Gastrocnemius medialis (tissue), 4 donors: ENCODE measurements around the gene SLC17A9. TPM values are rescaled to one million over a fixed set of nuclear protein-coding genes. Genes with fewer than 3 reads are reported as not detected.

ENCODE experiments used
- ATAC-seq, 2 donors: fragments of 150-250 bp; one replicate each; pipeline ENCODE4 v1.9.1; 2016
- DNase-seq, 2 donors: peaks; one replicate each; pipeline ENCODE4 v3.0.0-alpha.2; 2019
- H3K27ac ChIP-seq, 4 donors: fragments of 200-600 bp; sonication (generic); 1 replicate in 1 of 4; 2 replicates in 3 of 4; pipeline ENCODE4 v1.5.1; 2016 to 2018; ENCODE audit warnings: mild to moderate bottlenecking in 2 of 4, moderate library complexity in 1 of 4
- H3K27me3 ChIP-seq, 3 donors: fragments of 200-600 bp; sonication (generic) in 2 of 3; 1 replicate in 1 of 3; 2 replicates in 2 of 3; pipeline versions ENCODE4 v1.5.1 to v1.6.0; 2016 to 2019; ENCODE audit warnings: mild to moderate bottlenecking in 1 of 3, moderate library complexity in 1 of 3
- H3K36me3 ChIP-seq, 2 donors: fragments of 200-600 bp; sonication (generic) in 1 of 2; one replicate each; pipeline ENCODE4 v1.5.1; 2017 to 2018
- H3K4me1 ChIP-seq, 2 donors: fragments of 200-600 bp; sonication (generic) in 1 of 2; one replicate each; pipeline ENCODE4 v1.5.1; 2016 to 2017; ENCODE audit warnings: mild to moderate bottlenecking in 2 of 2
- H3K4me3 ChIP-seq, 4 donors: fragments of 200-600 bp; sonication (generic) in 3 of 4; 1 replicate in 1 of 4; 2 replicates in 3 of 4; pipeline ENCODE4 v1.5.1; 2016 to 2019; ENCODE audit warnings: mild to moderate bottlenecking in 2 of 4
- H3K9me3 ChIP-seq, 3 donors: fragments of 200-600 bp; sonication (generic) in 2 of 3; 1 replicate in 1 of 3; 2 replicates in 2 of 3; pipeline ENCODE4 v1.5.1; 2016 to 2019
- POLR2A ChIP-seq, 2 donors: fragments of 450-650 bp; IDR thresholded peaks; one replicate each; pipeline ENCODE4 v1.6.1; 2017; ENCODE audit warnings: antibody characterized with exemption in 2 of 2, mild to moderate bottlenecking in 2 of 2, moderate library complexity in 2 of 2
- in situ Hi-C, 4 donors: fragments of 200-750 bp; cut with MboI; loops; one replicate each; pipeline versions ENCODE4 v1.15.0 to v1.8.0; 2017; ENCODE audit warnings: low sequenced_read_pairs in 4 of 4
- intact Hi-C: fragments of 100-400 bp; cut with DNase I; formaldehyde crosslinking; loops from one replicate; pipeline ENCODE4 v1.15.1; 2023; ENCODE audit warnings: low total_unique reads
- total RNA-seq, 4 donors: library from RNA; depleted of rRNA; stranded (reverse); fragments of >200 nt; gene quantifications; one replicate each; pipeline versions ENCODE4 v1.1.0 to v1.2.3, GENCODE V29; 2016
- TF ChIP-seq, protein P1 (sequence below), 5 experiments: fragments of 450-650 bp in 3 of 5; fragments of 200-600 bp in 2 of 5; sonication (generic) in 2 of 5; IDR thresholded peaks in 4 of 5; conservative IDR thresholded peaks in 1 of 5; 1 replicate in 4 of 5; 2 replicates in 1 of 5; pipeline ENCODE4 v1.5.1; 2016 to 2019; ENCODE audit warnings: antibody characterized with exemption in 5 of 5, mild to moderate bottlenecking in 3 of 5, moderate library complexity in 3 of 5

Gene SLC17A9
- total RNA-seq, 4 donors from 2014 or later = 0.55 to 2.4 (median 1.2) TPM

DNA sequence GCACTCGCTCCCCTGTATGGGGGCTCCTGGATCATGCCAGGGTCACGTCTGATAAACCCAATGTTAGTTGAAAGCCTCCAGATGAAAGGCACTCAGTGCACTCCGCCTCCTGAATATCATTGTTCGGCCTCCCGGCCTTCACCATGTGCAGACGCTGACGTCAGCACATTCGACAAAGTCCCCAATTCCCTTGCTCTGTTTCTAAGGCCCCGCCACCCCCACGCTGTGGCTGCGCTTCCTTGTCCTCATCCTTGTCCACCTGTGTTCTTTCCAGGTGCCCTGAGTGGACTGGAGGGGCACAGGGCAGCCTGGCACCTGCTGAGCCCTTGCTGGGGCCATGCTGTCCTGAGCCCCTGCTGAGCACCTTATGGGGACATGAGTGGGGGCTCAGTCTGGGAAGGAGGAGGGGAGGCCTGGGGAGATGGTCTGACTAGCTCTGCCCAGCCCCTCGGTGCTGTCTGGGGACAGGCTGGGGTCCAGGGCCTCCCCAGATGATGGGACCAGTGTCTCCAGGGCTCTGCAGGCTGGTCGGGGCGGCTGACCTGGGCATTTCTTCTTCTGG lies 64.1 kb downstream of the SLC17A9 start:
- Histone ChIP-seq H3K27ac (no peak overlapping the region), H3K27me3 (peaks cover 64 to 92% (median 66%) of the 10 kb centered on the region in 3 donors)
- DNase-seq = no peak

DNA sequence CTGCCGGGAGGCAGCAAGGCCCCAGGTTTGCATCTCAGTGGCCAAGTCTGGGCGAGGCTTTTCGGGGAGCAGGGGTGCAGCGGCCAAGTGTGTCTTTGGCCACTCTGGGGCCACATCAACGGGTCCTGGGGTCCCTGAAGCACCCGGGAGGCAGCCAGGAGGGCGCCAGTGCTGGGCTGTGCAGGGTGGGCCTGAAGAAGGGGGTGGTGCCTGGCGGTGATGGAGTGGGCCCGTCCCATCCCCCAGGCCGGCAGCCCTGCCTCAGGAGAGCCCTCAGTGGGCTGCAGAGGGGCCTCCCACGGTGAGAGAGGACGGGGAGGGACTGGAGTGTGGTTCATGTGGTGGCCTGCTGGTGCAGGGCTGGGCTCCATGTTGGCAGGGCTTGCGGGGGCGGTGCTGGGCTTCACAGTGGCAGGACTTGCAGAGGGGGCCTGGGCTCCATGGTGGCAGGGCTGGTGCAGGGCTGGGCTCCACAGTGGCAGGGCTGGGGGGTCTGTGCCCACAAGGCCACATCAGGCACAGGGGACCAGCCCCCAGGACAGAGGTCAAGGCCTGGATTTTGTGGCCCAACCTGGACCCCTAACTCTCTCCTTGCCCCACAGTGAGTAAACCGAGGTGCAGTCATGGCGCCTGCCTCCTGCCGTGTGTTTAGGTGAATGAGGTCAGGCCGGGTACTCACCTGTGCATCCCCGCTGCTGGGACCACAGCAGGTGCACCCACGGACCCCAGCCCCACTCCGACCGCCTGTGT lies 64.7 kb downstream of the SLC17A9 start:
- no peak for TF ChIP-seq POLR2A (IDR thresholded peaks at IDR 0.05)
- TF ChIP-seq, protein P1, sequence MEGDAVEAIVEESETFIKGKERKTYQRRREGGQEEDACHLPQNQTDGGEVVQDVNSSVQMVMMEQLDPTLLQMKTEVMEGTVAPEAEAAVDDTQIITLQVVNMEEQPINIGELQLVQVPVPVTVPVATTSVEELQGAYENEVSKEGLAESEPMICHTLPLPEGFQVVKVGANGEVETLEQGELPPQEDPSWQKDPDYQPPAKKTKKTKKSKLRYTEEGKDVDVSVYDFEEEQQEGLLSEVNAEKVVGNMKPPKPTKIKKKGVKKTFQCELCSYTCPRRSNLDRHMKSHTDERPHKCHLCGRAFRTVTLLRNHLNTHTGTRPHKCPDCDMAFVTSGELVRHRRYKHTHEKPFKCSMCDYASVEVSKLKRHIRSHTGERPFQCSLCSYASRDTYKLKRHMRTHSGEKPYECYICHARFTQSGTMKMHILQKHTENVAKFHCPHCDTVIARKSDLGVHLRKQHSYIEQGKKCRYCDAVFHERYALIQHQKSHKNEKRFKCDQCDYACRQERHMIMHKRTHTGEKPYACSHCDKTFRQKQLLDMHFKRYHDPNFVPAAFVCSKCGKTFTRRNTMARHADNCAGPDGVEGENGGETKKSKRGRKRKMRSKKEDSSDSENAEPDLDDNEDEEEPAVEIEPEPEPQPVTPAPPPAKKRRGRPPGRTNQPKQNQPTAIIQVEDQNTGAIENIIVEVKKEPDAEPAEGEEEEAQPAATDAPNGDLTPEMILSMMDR (IDR thresholded peaks at IDR 0.05 in 4 of 5, conservative IDR thresholded peaks at IDR 0.05 in 1 of 5) = no peak
- Histone ChIP-seq H3K4me1 (no peaks in the 10 kb centered on the region), H3K36me3 (no peaks in the 10 kb centered on the region), H3K27me3 (peaks cover 60 to 92% (median 66%) of the 10 kb centered on the region in 3 donors), H3K4me3 (no peak overlapping the region), H3K27ac (no peak overlapping the region), H3K9me3 (no peaks in the 10 kb centered on the region)
- DNase-seq (no peak), ATAC-seq (no peak)
- intact Hi-C loops = no loop called here
- in situ Hi-C loops = loop anchor here in 2 of 4 donors (10.0 to 25.0 kb wide), 2 partner anchors 122 to 130 kb away; no protein-coding TSS in a partner anchor

More for the DNA sequence above, 64.1 kb downstream of the SLC17A9 start:
- H3K36me3 ChIP-seq = no peaks in the 10 kb centered on the region
- no peaks in the 10 kb centered on the region for H3K9me3 ChIP-seq
- TF ChIP-seq, protein P1 (IDR thresholded peaks at IDR 0.05 in 4 of 5, conservative IDR thresholded peaks at IDR 0.05 in 1 of 5) = no peak
- no peak for TF ChIP-seq POLR2A (IDR thresholded peaks at IDR 0.05)
- no peak overlapping the region for H3K4me3 ChIP-seq
- H3K4me1 ChIP-seq = no peaks in the 10 kb centered on the region
- ATAC-seq = no peak
- in situ Hi-C loops (loop anchor here in 2 of 4 donors (10.0 to 25.0 kb wide), 2 partner anchors 122 to 129 kb away; no protein-coding TSS in a partner anchor), intact Hi-C loops (no loop called here)

DNA sequence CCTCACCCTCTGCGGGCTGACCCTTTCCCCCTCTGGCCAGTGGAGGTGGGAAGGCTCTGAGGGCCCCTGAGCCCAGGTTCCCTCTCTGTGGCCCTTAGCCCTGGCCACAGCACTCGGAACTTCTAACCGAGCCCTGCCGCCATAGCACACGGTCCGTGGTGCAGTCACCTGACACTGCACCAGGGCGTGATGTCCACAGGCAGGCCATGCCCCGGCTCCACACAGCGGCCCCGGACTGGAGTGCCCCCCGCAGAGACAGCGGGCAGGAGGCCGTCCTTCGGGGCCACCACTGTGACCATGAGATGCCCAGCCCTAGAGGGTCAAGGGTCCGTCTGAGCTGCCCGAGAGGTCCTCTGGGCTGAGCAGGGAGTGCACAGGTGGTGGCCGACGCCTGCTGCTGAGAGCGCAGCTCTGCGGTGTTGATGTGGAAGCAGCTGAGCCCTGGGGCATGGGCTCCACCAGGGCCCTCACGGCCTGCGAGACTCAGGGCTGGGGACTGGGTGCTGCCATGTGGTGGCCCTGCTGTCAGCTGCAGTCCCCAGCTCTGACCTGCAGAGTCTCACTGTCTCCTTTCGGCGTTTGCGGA lies 65.4 kb downstream of the SLC17A9 start:
- DNase-seq = no peak
- Histone ChIP-seq H3K4me3 (no peak overlapping the region), H3K36me3 (no peaks in the 10 kb centered on the region), H3K4me1 (no peaks in the 10 kb centered on the region), H3K27me3 (peaks cover 56 to 92% (median 66%) of the 10 kb centered on the region in 3 donors), H3K9me3 (no peaks in the 10 kb centered on the region), H3K27ac (no peak overlapping the region)
- no peak for TF ChIP-seq POLR2A (IDR thresholded peaks at IDR 0.05)
- TF ChIP-seq, protein P1 (IDR thresholded peaks at IDR 0.05 in 4 of 5, conservative IDR thresholded peaks at IDR 0.05 in 1 of 5) = no peak
- intact Hi-C loops = no loop called here
- no peak for ATAC-seq
- in situ Hi-C loops = loop anchor here in 2 of 4 donors (10.0 to 25.0 kb wide), 2 partner anchors 123 to 131 kb away; no protein-coding TSS in a partner anchor

Other genes starting within 250 kb of the SLC17A9 start
- gene NTSR1, start 243.9 kb upstream of the SLC17A9 start, total RNA-seq = under 1 TPM in 2 of 4 donors, not detected in 2; 0.04 to 0.13 TPM
- 1 to 10 TPM; 7.8 to 9.8 (median 8.2) TPM for gene MRGBP, start 156.2 kb upstream of the SLC17A9 start, total RNA-seq
- 10 to 100 TPM; 21.9 to 52.1 (median 40.5) TPM for gene OGFR, start 147.9 kb upstream of the SLC17A9 start, total RNA-seq
- gene COL9A3, start 135.7 kb upstream of the SLC17A9 start, total RNA-seq = 1 to 10 TPM in 2 of 4 donors, under 1 TPM in 2; 0.41 to 4.1 (median 1.6) TPM
- gene TCFL5, start 90.9 kb upstream of the SLC17A9 start, total RNA-seq = 1 to 10 TPM; 5.3 to 7.3 (median 6.3) TPM
- 10 to 100 TPM; 24.2 to 39.3 (median 28.7) TPM for gene DIDO1, start 26.2 kb upstream of the SLC17A9 start, total RNA-seq
- 10 to 100 TPM; 12.8 to 16.2 (median 13.5) TPM for gene GID8, start 14.6 kb upstream of the SLC17A9 start, total RNA-seq
- not detected for gene BHLHE23, start 54.3 kb downstream of the SLC17A9 start, total RNA-seq